ENCODE results near the gene SH3GLB1. TPM values are rescaled to one million over a fixed set of nuclear protein-coding genes. Genes with fewer than 3 reads are reported as not detected.
A peak's percentile ranks its signal among the peaks of the same experiment; 100 is the strongest.
"Not testable (repeated sequence)": the region's sequence is repeated elsewhere in the genome, so short reads cannot be mapped to it uniquely, and the experiment has no call there.

Gene SH3GLB1
- total RNA-seq, result 10 to 100 TPM; 40.8 to 51.1 (median 42.1) TPM

GRCh38 chr1:86704458-86704971 lies at the start of gene SH3GLB1:
SH3GLB1 (plus strand) TSS chr1:86704576; CDS start chr1:86704900, 324 bp downstream.
- Mint-ChIP-seq H3K4me1 (ENCODE audit: low read depth) (peaks cover 50% of the 10 kb centered on the region), H3K36me3 (ENCODE audit: insufficient read depth) (peaks cover 4% of the 10 kb centered on the region), H3K27me3 (ENCODE audit: low read depth) (no peaks in the 10 kb centered on the region), H3K9me3 (no peaks in the 10 kb centered on the region), H3K4me3 (peak within 1 kb of the TSS; percentile 98)
- DNase-seq (peak; percentile 85), ATAC-seq (peak; percentile 94 to 95)

GRCh38 chr1:86658381-86658780 lies 46.0 kb upstream of the SH3GLB1 start:
- DNase-seq; H3K27me3 Mint-ChIP-seq (ENCODE audit: low read depth); H3K4me1 Mint-ChIP-seq (ENCODE audit: low read depth); ATAC-seq; H3K4me3 Mint-ChIP-seq; H3K36me3 Mint-ChIP-seq (ENCODE audit: insufficient read depth); H3K9me3 Mint-ChIP-seq: not testable (repeated sequence)

- no peaks in the 10 kb centered on the region for H3K4me1 Mint-ChIP-seq (ENCODE audit: low read depth)
- DNase-seq, result no peak
- H3K9me3 Mint-ChIP-seq, result peaks cover 18% of the 10 kb centered on the region
- ATAC-seq, result no peak
- H3K36me3 Mint-ChIP-seq (ENCODE audit: insufficient read depth), result peaks cover 5% of the 10 kb centered on the region
- H3K27me3 Mint-ChIP-seq (ENCODE audit: low read depth), result no peaks in the 10 kb centered on the region
- no peak overlapping the region for H3K4me3 Mint-ChIP-seq
Observed at GRCh38 chr1:86666368-86666767, 38.0 kb upstream of the SH3GLB1 start.

GRCh38 chr1:86687595-86687994 lies 16.8 kb upstream of the SH3GLB1 start:
- Mint-ChIP-seq H3K4me3 (no peak overlapping the region), H3K27me3 (ENCODE audit: low read depth) (no peaks in the 10 kb centered on the region), H3K36me3 (ENCODE audit: insufficient read depth) (no peaks in the 10 kb centered on the region), H3K4me1 (ENCODE audit: low read depth) (no peaks in the 10 kb centered on the region), H3K9me3 (no peaks in the 10 kb centered on the region)
- no peak for ATAC-seq
- no peak for DNase-seq

- H3K9me3 Mint-ChIP-seq, result no peaks in the 10 kb centered on the region
- no peak for DNase-seq
- no peak for ATAC-seq
- no peaks in the 10 kb centered on the region for H3K27me3 Mint-ChIP-seq (ENCODE audit: low read depth)
- no peaks in the 10 kb centered on the region for H3K4me1 Mint-ChIP-seq (ENCODE audit: low read depth)
- H3K36me3 Mint-ChIP-seq (ENCODE audit: insufficient read depth), result no peaks in the 10 kb centered on the region
- H3K4me3 Mint-ChIP-seq, result no peak overlapping the region
Observed at GRCh38 chr1:86692641-86693040, 11.7 kb upstream of the SH3GLB1 start.

GRCh38 chr1:86695400-86695799 lies 9.0 kb upstream of the SH3GLB1 start:
- Mint-ChIP-seq H3K4me3 (no peak overlapping the region), H3K27me3 (ENCODE audit: low read depth) (no peaks in the 10 kb centered on the region), H3K9me3 (no peaks in the 10 kb centered on the region), H3K36me3 (ENCODE audit: insufficient read depth) (no peaks in the 10 kb centered on the region), H3K4me1 (ENCODE audit: low read depth) (no peaks in the 10 kb centered on the region)
- DNase-seq (no peak), ATAC-seq (no peak)

GRCh38 chr1:86696522-86696921 lies 7.9 kb upstream of the SH3GLB1 start:
- no peaks in the 10 kb centered on the region for H3K36me3 Mint-ChIP-seq (ENCODE audit: insufficient read depth)
- no peaks in the 10 kb centered on the region for H3K9me3 Mint-ChIP-seq
- H3K4me3 Mint-ChIP-seq, result no peak overlapping the region
- DNase-seq, result no peak
- no peaks in the 10 kb centered on the region for H3K4me1 Mint-ChIP-seq (ENCODE audit: low read depth)
- no peaks in the 10 kb centered on the region for H3K27me3 Mint-ChIP-seq (ENCODE audit: low read depth)
- ATAC-seq, result no peak

GRCh38 chr1:86699186-86699585 lies 5.2 kb upstream of the SH3GLB1 start:
- no peak for DNase-seq
- H3K36me3 Mint-ChIP-seq (ENCODE audit: insufficient read depth), result no peaks in the 10 kb centered on the region
- no peak for ATAC-seq
- H3K27me3 Mint-ChIP-seq (ENCODE audit: low read depth), result no peaks in the 10 kb centered on the region
- no peak overlapping the region for H3K4me3 Mint-ChIP-seq
- H3K4me1 Mint-ChIP-seq (ENCODE audit: low read depth), result peaks cover 17% of the 10 kb centered on the region
- H3K9me3 Mint-ChIP-seq, result no peaks in the 10 kb centered on the region

- Mint-ChIP-seq H3K36me3 (ENCODE audit: insufficient read depth) (no peaks in the 10 kb centered on the region), H3K4me3 (no peak overlapping the region), H3K9me3 (no peaks in the 10 kb centered on the region), H3K4me1 (ENCODE audit: low read depth) (peaks cover 28% of the 10 kb centered on the region), H3K27me3 (ENCODE audit: low read depth) (no peaks in the 10 kb centered on the region)
- DNase-seq (no peak), ATAC-seq (no peak)
Observed at GRCh38 chr1:86701731-86702130, 2.6 kb upstream of the SH3GLB1 start.

- not testable (repeated sequence) for ATAC-seq; H3K27me3 Mint-ChIP-seq (ENCODE audit: low read depth); DNase-seq; H3K9me3 Mint-ChIP-seq; H3K36me3 Mint-ChIP-seq (ENCODE audit: insufficient read depth)
- Mint-ChIP-seq H3K4me3 (peak overlapping the region; percentile 98), H3K4me1 (ENCODE audit: low read depth) (peaks cover 39% of the 10 kb centered on the region)
Observed at GRCh38 chr1:86702954-86703494, 1.4 kb upstream of the SH3GLB1 start.

GRCh38 chr1:86703696-86704457 lies 499 bp upstream of the SH3GLB1 start:
- H3K27me3 Mint-ChIP-seq (ENCODE audit: low read depth), result no peaks in the 10 kb centered on the region
- H3K36me3 Mint-ChIP-seq (ENCODE audit: insufficient read depth), result peaks cover 4% of the 10 kb centered on the region
- DNase-seq (peak; percentile 47), ATAC-seq (peak; percentile 47 to 52)
- H3K4me3 Mint-ChIP-seq, result peak overlapping the region; percentile 98
- H3K4me1 Mint-ChIP-seq (ENCODE audit: low read depth), result peaks cover 44% of the 10 kb centered on the region
- H3K9me3 Mint-ChIP-seq, result no peaks in the 10 kb centered on the region

GRCh38 chr1:86704972-86705664 lies 742 bp downstream of the SH3GLB1 start:
- Mint-ChIP-seq H3K9me3 (no peaks in the 10 kb centered on the region), H3K27me3 (ENCODE audit: low read depth) (no peaks in the 10 kb centered on the region), H3K4me3 (peak overlapping the region; percentile 98), H3K4me1 (ENCODE audit: low read depth) (peaks cover 55% of the 10 kb centered on the region), H3K36me3 (ENCODE audit: insufficient read depth) (peaks cover 4% of the 10 kb centered on the region)
- DNase-seq, result no peak
- ATAC-seq, result peak; percentile 15

- Mint-ChIP-seq H3K9me3 (no peaks in the 10 kb centered on the region), H3K4me3 (peak overlapping the region; percentile 98), H3K36me3 (ENCODE audit: insufficient read depth) (peaks cover 4% of the 10 kb centered on the region), H3K4me1 (ENCODE audit: low read depth) (peaks cover 59% of the 10 kb centered on the region), H3K27me3 (ENCODE audit: low read depth) (no peaks in the 10 kb centered on the region)
- DNase-seq (no peak), ATAC-seq (no peak)
Observed at GRCh38 chr1:86705665-86705985, 1.2 kb downstream of the SH3GLB1 start.

GRCh38 chr1:86706018-86706635 lies 1.8 kb downstream of the SH3GLB1 start:
- ATAC-seq (no peak), DNase-seq (no peak)
- Mint-ChIP-seq H3K27me3 (ENCODE audit: low read depth) (no peaks in the 10 kb centered on the region), H3K36me3 (ENCODE audit: insufficient read depth) (peaks cover 4% of the 10 kb centered on the region), H3K4me3 (peak overlapping the region; percentile 98), H3K4me1 (ENCODE audit: low read depth) (peaks cover 60% of the 10 kb centered on the region), H3K9me3 (no peaks in the 10 kb centered on the region)

Measured in activated T-cell treated with anti-CD3 and anti-CD28 coated beads, Interleukin-2, amount 50 U/mL, for 4 hours (primary cell).